Neutrophil (primary cell): ENCODE data around the gene SVBP.

Experiments used
- H3K27ac ChIP-seq: fragments of 200-600 bp; sonication (generic); 2 replicates; pipeline ENCODE4 v1.5.1; 2016; ENCODE audit warnings: mild to moderate bottlenecking, moderate library complexity
- H3K27me3 ChIP-seq: fragments of 200-600 bp; sonication (generic); 2 replicates; pipeline ENCODE4 v1.6.0; 2016; ENCODE audit warnings: mild to moderate bottlenecking
- H3K36me3 ChIP-seq: fragments of 200-600 bp; sonication (generic); 2 replicates; pipeline ENCODE4 v1.5.1; 2017
- H3K4me1 ChIP-seq, 2 experiments: fragments of 200-600 bp in 1 of 2; sonication (generic) in 1 of 2; 1 replicate in 1 of 2; 2 replicates in 1 of 2; pipeline versions ENCODE4 v1.5.1 to v1.6.1; 2013 to 2016; ENCODE audit warnings: low read depth in 1 of 2, low read length in 1 of 2, mild to moderate bottlenecking in 1 of 2, moderate library complexity in 1 of 2; ENCODE audit not compliant: control insufficient read depth in 1 of 2, insufficient read depth in 1 of 2
- H3K4me3 ChIP-seq, 2 experiments: fragments of 200-600 bp in 1 of 2; sonication (generic) in 1 of 2; 1 replicate in 1 of 2; 2 replicates in 1 of 2; pipeline ENCODE4 v1.5.1; 2013 to 2016; ENCODE audit warnings: low read depth in 1 of 2, low read length in 1 of 2, mild to moderate bottlenecking in 1 of 2, moderate library complexity in 1 of 2
- H3K9me3 ChIP-seq: fragments of 200-600 bp; sonication (generic); 2 replicates; pipeline ENCODE4 v1.5.1; 2016
- TF ChIP-seq, protein P1 (sequence below): fragments of 200-600 bp; sonication (generic); IDR thresholded peaks from 2 replicates; pipeline ENCODE4 v1.5.1; 2016; ENCODE audit warnings: antibody characterized with exemption

The SVBP gene

DNA sequence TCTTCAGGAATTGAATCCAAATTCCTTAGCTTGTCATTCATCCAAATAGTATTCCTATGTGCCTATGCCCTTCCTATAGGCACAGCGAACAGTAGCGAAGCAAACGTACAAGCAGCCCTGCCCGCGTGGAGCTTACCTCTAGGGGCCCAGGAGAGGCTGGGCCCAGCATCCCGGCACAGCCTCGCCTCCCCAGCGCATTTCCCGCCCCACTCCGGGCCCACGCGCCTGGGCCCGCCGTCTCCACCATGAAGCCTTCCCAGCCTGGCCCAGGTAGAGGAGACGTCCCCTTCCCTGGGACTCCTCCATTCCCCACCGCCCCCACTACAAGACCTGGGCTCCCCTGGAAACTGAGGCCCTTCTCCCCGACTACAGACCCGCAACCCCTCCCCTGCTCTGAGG lies 32.7 kb downstream of the SVBP start:
- Histone ChIP-seq H3K4me1 (peaks cover 5 to 9% of the 10 kb centered on the region in 2 experiments), H3K27ac (no peak overlapping the region), H3K27me3 (peaks cover 34% of the 10 kb centered on the region), H3K4me3 (no peak overlapping the region), H3K9me3 (no peaks in the 10 kb centered on the region), H3K36me3 (peaks cover 39% of the 10 kb centered on the region)
- TF ChIP-seq, protein P1, sequence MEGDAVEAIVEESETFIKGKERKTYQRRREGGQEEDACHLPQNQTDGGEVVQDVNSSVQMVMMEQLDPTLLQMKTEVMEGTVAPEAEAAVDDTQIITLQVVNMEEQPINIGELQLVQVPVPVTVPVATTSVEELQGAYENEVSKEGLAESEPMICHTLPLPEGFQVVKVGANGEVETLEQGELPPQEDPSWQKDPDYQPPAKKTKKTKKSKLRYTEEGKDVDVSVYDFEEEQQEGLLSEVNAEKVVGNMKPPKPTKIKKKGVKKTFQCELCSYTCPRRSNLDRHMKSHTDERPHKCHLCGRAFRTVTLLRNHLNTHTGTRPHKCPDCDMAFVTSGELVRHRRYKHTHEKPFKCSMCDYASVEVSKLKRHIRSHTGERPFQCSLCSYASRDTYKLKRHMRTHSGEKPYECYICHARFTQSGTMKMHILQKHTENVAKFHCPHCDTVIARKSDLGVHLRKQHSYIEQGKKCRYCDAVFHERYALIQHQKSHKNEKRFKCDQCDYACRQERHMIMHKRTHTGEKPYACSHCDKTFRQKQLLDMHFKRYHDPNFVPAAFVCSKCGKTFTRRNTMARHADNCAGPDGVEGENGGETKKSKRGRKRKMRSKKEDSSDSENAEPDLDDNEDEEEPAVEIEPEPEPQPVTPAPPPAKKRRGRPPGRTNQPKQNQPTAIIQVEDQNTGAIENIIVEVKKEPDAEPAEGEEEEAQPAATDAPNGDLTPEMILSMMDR: no peak

DNA sequence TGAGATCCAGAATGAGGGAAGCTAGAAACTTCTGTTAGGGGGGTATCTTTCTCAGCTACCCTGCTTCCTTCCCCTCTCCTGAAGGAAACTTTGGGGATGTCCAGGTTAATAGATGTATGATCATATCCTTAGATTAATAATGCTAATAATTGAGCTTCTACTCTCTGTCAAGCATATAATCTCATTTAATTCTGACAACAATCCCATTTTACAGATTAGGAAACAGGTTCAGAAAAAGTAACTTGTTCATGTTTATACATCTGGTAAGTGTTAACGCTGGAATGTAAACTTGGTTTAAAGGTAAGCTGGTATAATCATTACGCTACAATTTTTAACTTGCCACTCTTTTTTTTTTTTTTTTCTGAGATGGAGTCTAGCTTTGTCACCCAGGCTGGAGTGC lies 34.1 kb downstream of the SVBP start:
- peaks cover 46% of the 10 kb centered on the region for H3K36me3 ChIP-seq
- TF ChIP-seq, protein P1: no peak
- H3K27me3 ChIP-seq: peaks cover 34% of the 10 kb centered on the region
- H3K4me3 ChIP-seq: no peak overlapping the region
- H3K9me3 ChIP-seq: no peaks in the 10 kb centered on the region
- peaks cover 5 to 9% of the 10 kb centered on the region in 2 experiments for H3K4me1 ChIP-seq
- H3K27ac ChIP-seq: no peak overlapping the region

DNA sequence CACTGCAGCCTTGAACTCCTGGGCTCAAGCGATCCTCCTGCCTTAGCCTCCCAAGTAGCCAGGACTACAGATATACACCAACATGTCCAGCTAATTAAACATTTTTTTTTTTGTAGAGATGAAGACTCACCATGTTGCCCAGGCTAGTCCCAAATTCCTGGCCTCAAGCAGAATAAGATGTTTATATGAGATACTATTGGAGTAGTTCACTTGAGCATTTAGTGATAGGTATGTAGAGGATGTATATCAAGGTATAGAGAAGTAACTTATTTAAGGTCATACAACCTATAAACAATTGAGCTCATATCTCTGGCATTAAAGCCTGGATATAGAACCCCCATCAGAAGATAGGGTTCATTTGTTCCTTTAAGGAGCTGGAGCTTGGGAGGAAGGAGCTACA lies 37.0 kb downstream of the SVBP start:
- Histone ChIP-seq H3K27ac (no peak overlapping the region), H3K4me3 (no peak overlapping the region), H3K27me3 (peaks cover 14% of the 10 kb centered on the region), H3K4me1 (peaks cover 2 to 5% of the 10 kb centered on the region in 2 experiments), H3K9me3 (no peaks in the 10 kb centered on the region), H3K36me3 (peaks cover 75% of the 10 kb centered on the region)
- TF ChIP-seq, protein P1: no peak

DNA sequence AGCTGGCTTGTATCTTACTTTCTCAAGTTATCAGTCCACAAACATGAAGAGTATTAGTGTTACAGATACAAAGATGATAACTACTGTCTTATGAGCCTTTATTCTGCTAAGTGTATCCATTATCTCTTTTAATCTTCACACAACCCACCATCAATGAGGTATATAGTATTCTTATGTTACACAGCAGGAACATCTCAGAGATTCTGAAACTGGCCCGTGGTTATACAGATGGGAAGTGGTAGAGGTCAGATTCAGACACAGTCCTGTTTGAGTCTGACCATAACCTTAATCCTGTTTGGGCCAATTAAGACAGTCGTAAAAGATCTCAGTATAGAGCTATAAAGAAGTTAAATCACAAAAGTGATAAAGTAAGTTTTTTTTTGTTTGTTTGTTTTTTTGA lies 37.5 kb downstream of the SVBP start:
- TF ChIP-seq, protein P1: no peak
- peaks cover 79% of the 10 kb centered on the region for H3K36me3 ChIP-seq

DNA sequence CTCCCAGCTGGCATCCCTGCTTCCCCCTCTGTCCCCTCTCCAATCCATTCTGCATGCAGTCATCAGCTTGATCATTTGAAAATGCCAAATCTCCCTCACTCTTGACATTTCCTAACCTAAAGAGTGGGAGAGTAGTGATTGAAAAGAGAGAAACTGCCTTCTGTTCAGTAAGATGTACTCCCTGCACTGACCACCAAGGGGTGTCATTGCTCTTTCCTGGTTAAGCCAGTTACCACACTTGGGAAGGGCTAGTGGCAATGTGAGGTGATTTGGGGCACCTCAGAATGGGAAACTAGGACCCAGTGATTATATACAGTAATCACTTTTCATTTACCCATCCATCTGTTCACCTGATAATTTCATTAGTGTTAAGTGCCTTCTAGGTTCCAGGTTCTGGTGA lies 39.3 kb downstream of the SVBP start:
- TF ChIP-seq, protein P1: peak; percentile 44
- no peaks in the 10 kb centered on the region for H3K4me1 ChIP-seq
- H3K36me3 ChIP-seq: peaks cover 85% of the 10 kb centered on the region

More for the DNA sequence above, 37.5 kb downstream of the SVBP start:
- H3K4me1 ChIP-seq: peaks cover 0 to under 1% of the 10 kb centered on the region in 2 experiments
- no peak overlapping the region for H3K4me3 ChIP-seq
- H3K27ac ChIP-seq: no peak overlapping the region
- no peaks in the 10 kb centered on the region for H3K9me3 ChIP-seq
- H3K27me3 ChIP-seq: peaks cover 10% of the 10 kb centered on the region

DNA sequence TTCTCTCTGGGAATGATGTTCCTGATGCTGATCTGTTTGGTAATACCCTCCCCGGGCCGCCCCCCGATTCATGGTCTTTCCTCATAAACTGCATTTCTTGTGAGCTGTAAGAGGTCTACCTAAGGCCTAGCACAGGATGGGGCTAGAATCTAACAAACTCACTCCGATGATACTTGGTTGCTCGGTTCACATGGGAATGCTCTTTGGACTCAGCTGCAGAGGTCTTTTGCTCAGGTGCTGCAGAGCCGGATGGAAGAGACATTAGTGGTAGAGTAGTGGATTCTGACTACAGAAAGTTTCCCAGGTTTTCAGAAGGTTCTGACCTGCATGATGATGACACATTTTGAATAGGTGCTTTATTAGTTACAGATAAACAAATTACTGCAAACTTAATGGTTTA lies 40.7 kb downstream of the SVBP start:
- peaks cover 73% of the 10 kb centered on the region for H3K36me3 ChIP-seq
- H3K27ac ChIP-seq: no peak overlapping the region
- no peaks in the 10 kb centered on the region for H3K9me3 ChIP-seq
- no peak overlapping the region for H3K4me3 ChIP-seq
- no peaks in the 10 kb centered on the region for H3K27me3 ChIP-seq
- TF ChIP-seq, protein P1: no peak
- no peaks in the 10 kb centered on the region for H3K4me1 ChIP-seq

More for the DNA sequence above, 39.3 kb downstream of the SVBP start:
- no peaks in the 10 kb centered on the region for H3K9me3 ChIP-seq
- H3K27me3 ChIP-seq: no peaks in the 10 kb centered on the region
- no peak overlapping the region for H3K4me3 ChIP-seq
- no peak overlapping the region for H3K27ac ChIP-seq
